Type B pancreatic cell (in vitro differentiated cells): ENCODE data around the gene P2RY8. TPM values are rescaled to one million over a fixed set of nuclear protein-coding genes. Genes with fewer than 3 reads are reported as not detected.

ENCODE experiments used
- DNase-seq: peaks from one replicate; pipeline ENCODE4 v3.0.0; 2021; ENCODE audit warnings: mixed read lengths; ENCODE audit not compliant: unreplicated experiment; ENCODE audit errors: extremely low spot score
- H3K27ac Mint-ChIP-seq: 2 replicates; pipeline ENCODE4 v1.8.0; 2021; ENCODE audit warnings: mild to moderate bottlenecking, mixed read lengths
- H3K27me3 Mint-ChIP-seq: 2 replicates; pipeline ENCODE4 v1.8.0; 2021; ENCODE audit warnings: mixed read lengths
- H3K36me3 Mint-ChIP-seq: 2 replicates; pipeline ENCODE4 v1.8.0; 2021; ENCODE audit warnings: mixed read lengths
- H3K4me1 Mint-ChIP-seq: one replicate; pipeline ENCODE4 v1.8.0; 2021; ENCODE audit warnings: mixed read lengths; ENCODE audit not compliant: unreplicated experiment
- H3K4me3 Mint-ChIP-seq: 2 replicates; pipeline ENCODE4 v1.8.0; 2021; ENCODE audit warnings: mild to moderate bottlenecking, mixed read lengths
- H3K9me3 Mint-ChIP-seq: 2 replicates; pipeline ENCODE4 v1.8.0; 2021; ENCODE audit warnings: mixed read lengths
- CTCF ChIP-seq: fragments of 200-600 bp; sonication (generic); conservative IDR thresholded peaks from 2 replicates; pipeline ENCODE4 v1.5.0; 2021; ENCODE audit warnings: antibody characterized with exemption, mild to moderate bottlenecking
- total RNA-seq: library from RNA; stranded (reverse); gene quantifications from 2 replicates; pipeline ENCODE4 v1.2.1, GENCODE V29; 2021; ENCODE audit warnings: low replicate concordance

The P2RY8 gene
- total RNA-seq, 1 donor from 2014 or later = not detected

- H3K27me3 Mint-ChIP-seq = peaks cover 4% of the 10 kb centered on the region
- no peak for TF ChIP-seq CTCF
- H3K36me3 Mint-ChIP-seq = no peaks in the 10 kb centered on the region
- no peak overlapping the region for H3K4me3 Mint-ChIP-seq
- H3K9me3 Mint-ChIP-seq = no peaks in the 10 kb centered on the region
- no peak for DNase-seq
- no peak overlapping the region for H3K27ac Mint-ChIP-seq
- H3K4me1 Mint-ChIP-seq = no peaks in the 10 kb centered on the region
Observed at GRCh38 chrX:1488141-1488540, 48.8 kb downstream of the P2RY8 start.

GRCh38 chrX:1487401-1487800 is 49.6 kb downstream of the P2RY8 start:
- Mint-ChIP-seq H3K27me3 (peaks cover 4% of the 10 kb centered on the region), H3K36me3 (no peaks in the 10 kb centered on the region), H3K4me3 (no peak overlapping the region), H3K4me1 (no peaks in the 10 kb centered on the region), H3K9me3 (no peaks in the 10 kb centered on the region), H3K27ac (no peak overlapping the region)
- no peak for TF ChIP-seq CTCF
- no peak for DNase-seq

- H3K27ac Mint-ChIP-seq = no peak overlapping the region
- peaks cover 4% of the 10 kb centered on the region for H3K4me1 Mint-ChIP-seq
- no peaks in the 10 kb centered on the region for H3K9me3 Mint-ChIP-seq
- no peak overlapping the region for H3K4me3 Mint-ChIP-seq
- peaks cover 2% of the 10 kb centered on the region for H3K27me3 Mint-ChIP-seq
- peak; percentile 61 for DNase-seq
- no peak for TF ChIP-seq CTCF
- H3K36me3 Mint-ChIP-seq = no peaks in the 10 kb centered on the region
Observed at GRCh38 chrX:1486749-1487361, 50.1 kb downstream of the P2RY8 start.

GRCh38 chrX:1486177-1486576 is 50.8 kb downstream of the P2RY8 start:
- no peak overlapping the region for H3K4me3 Mint-ChIP-seq
- H3K36me3 Mint-ChIP-seq = no peaks in the 10 kb centered on the region
- H3K27me3 Mint-ChIP-seq = peaks cover 5% of the 10 kb centered on the region
- TF ChIP-seq CTCF = no peak
- H3K27ac Mint-ChIP-seq = no peak overlapping the region
- H3K4me1 Mint-ChIP-seq = peaks cover 8% of the 10 kb centered on the region
- no peaks in the 10 kb centered on the region for H3K9me3 Mint-ChIP-seq
- DNase-seq = peak; percentile 20

- Mint-ChIP-seq H3K27me3 (peaks cover 5% of the 10 kb centered on the region), H3K4me1 (peaks cover 8% of the 10 kb centered on the region), H3K27ac (no peak overlapping the region), H3K4me3 (no peak overlapping the region), H3K9me3 (no peaks in the 10 kb centered on the region), H3K36me3 (no peaks in the 10 kb centered on the region)
- DNase-seq = peak; percentile 27
- TF ChIP-seq CTCF = no peak
Observed at GRCh38 chrX:1485033-1485432, 52.0 kb downstream of the P2RY8 start.

- no peak overlapping the region for H3K4me3 Mint-ChIP-seq
- H3K27me3 Mint-ChIP-seq = peaks cover 8% of the 10 kb centered on the region
- peaks cover 8% of the 10 kb centered on the region for H3K4me1 Mint-ChIP-seq
- H3K27ac Mint-ChIP-seq = no peak overlapping the region
- no peaks in the 10 kb centered on the region for H3K36me3 Mint-ChIP-seq
- H3K9me3 Mint-ChIP-seq = no peaks in the 10 kb centered on the region
- DNase-seq = no peak
- TF ChIP-seq CTCF = no peak
Observed at GRCh38 chrX:1484638-1485019, 52.4 kb downstream of the P2RY8 start.
